Effector CD8-positive, alpha-beta T cell (primary cell): Measurements from ENCODE around the gene OR7A10.
"Not testable (repeated sequence)": the region's sequence is repeated elsewhere in the genome, so short reads cannot be mapped to it uniquely, and the experiment has no call there.

Experiments
- DNase-seq: peaks from one replicate; lab custom pipeline; 2025; lab: John Stamatoyannopoulos, UW

The OR7A10 gene

GRCh38 chr19:14795078-14795721 lies 53.5 kb downstream of the OR7A10 start:
- no peak for DNase-seq

GRCh38 chr19:14792250-14792649 lies 56.5 kb downstream of the OR7A10 start:
- not testable (repeated sequence) for DNase-seq
